Measurements from ENCODE around the gene HOXA10. TPM values are rescaled to one million over a fixed set of nuclear protein-coding genes. Genes with fewer than 3 reads are reported as not detected.
A peak's percentile ranks its signal among the peaks of the same experiment; 100 is the strongest.

HOXA10 gene
- total RNA-seq, 1 experiment from 2014 or later: 9.5 TPM

DNA sequence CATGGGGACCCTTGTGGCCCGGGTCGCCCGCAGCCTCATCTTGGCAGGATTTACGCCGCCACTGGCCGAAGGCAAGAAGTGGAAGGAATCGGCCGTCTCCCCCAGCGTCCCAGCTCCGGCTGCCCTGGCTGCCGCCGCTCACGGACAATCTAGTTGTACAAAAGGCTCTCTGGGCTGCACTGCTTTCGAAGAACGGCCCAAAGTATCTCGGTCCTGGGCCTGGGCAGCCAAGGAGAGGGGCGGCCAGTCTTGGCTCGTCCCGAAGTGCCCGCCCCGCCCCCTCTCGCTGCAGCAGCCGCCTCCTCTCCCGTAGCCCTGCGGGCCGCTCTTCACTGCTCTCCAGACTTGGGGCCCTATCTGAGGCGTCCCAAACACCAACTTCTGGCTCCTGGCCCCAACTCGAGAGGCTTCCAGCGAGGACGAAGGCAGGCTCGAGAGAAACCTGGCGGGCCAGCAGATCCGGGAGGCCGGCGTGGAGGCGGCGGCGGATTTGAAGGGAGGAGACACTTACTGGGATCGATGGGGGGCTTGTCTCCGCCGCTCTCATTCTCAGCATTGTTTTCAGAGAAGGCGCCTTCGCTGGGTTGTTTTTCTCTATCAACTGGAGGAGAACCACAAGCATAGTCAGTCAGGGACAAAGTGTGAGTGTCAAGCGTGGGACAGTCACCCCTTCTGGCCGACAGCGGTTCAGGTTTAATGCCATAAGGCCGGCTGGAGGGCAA is 9.6 kb downstream of the HOXA10 start:
- DNase-seq: peak in 1 of 2 experiments; percentile 41
- Histone ChIP-seq H3K4me3 (ENCODE audit: low read depth, low read length) (peak overlapping the region; percentile 66), H3K9me3 (no peaks in the 10 kb centered on the region), H3K27me3 (replicated peaks; ENCODE audit: control insufficient read depth, insufficient read depth, low read length) (no peaks in the 10 kb centered on the region), H3K36me3 (ENCODE audit: control insufficient read depth, insufficient read depth, low read length) (no peaks in the 10 kb centered on the region), H3K4me1 (peaks cover 7% of the 10 kb centered on the region)
- BruUV-seq (replicated peaks): no TSS peak
- H3K4me3 Mint-ChIP-seq (ENCODE audit: unreplicated experiment): peak overlapping the region; percentile 78
- intact Hi-C loops (cut with micrococcal nuclease; ENCODE audit: unreplicated experiment): loop anchor here (5.0 to 10.0 kb wide), 2 partner anchors 302 to 960 kb away; partner anchors contain the start of genes CBX3, HNRNPA2B1 and SKAP2
- no peak overlapping the region for H3K27ac Mint-ChIP-seq (ENCODE audit: unreplicated experiment)
- ChIA-PET POLR2A (interaction anchor here (0.6 kb wide), 1 partner anchor 577 kb away, joined by 3 read pairs; no protein-coding TSS in a partner anchor), CTCF (interaction anchor here (0.9 to 1.0 kb wide), 2 partner anchors 14 to 15 kb away, joined by 3 to 4 read pairs; no protein-coding TSS in a partner anchor)
- peaks cover 11% of the 10 kb centered on the region for H3K36me3 Mint-ChIP-seq (ENCODE audit: insufficient read depth, unreplicated experiment)
- no peaks in the 10 kb centered on the region for H3K9me3 Mint-ChIP-seq (ENCODE audit: unreplicated experiment)
- H3K27me3 Mint-ChIP-seq (ENCODE audit: insufficient read depth, unreplicated experiment): no peaks in the 10 kb centered on the region
- TF ChIP-seq, protein P1, sequence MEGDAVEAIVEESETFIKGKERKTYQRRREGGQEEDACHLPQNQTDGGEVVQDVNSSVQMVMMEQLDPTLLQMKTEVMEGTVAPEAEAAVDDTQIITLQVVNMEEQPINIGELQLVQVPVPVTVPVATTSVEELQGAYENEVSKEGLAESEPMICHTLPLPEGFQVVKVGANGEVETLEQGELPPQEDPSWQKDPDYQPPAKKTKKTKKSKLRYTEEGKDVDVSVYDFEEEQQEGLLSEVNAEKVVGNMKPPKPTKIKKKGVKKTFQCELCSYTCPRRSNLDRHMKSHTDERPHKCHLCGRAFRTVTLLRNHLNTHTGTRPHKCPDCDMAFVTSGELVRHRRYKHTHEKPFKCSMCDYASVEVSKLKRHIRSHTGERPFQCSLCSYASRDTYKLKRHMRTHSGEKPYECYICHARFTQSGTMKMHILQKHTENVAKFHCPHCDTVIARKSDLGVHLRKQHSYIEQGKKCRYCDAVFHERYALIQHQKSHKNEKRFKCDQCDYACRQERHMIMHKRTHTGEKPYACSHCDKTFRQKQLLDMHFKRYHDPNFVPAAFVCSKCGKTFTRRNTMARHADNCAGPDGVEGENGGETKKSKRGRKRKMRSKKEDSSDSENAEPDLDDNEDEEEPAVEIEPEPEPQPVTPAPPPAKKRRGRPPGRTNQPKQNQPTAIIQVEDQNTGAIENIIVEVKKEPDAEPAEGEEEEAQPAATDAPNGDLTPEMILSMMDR (IDR thresholded peaks at IDR 0.05; ENCODE audit: insufficient read depth in 1 of 2, low read depth in 1 of 2, low read length in 1 of 2, severe bottlenecking in 1 of 2, unreplicated experiment in 1 of 2): peak in 1 of 2 experiments; percentile 9
- peaks cover 13% of the 10 kb centered on the region for H3K4me1 Mint-ChIP-seq (ENCODE audit: low read depth, unreplicated experiment)

DNA sequence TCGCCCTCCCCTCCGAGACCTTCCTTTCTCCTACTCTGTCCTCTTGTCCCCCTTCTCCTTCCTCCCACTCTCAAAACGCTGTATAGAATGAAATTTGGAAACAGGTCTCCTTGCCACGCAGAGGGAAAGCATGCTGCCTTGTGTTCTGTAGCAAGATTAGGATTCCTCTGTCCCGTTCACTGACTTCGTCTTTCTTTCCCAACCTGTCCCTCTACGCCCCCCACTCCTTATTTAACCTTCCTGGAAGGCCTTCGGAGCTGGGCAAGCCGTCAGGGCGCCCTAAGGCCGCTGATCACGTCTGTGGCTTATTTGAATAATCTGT is 10.1 kb downstream of the HOXA10 start:
- no TSS peak for BruUV-seq (replicated peaks)
- CTCF ChIA-PET: no interaction called here
- Mint-ChIP-seq H3K36me3 (ENCODE audit: insufficient read depth, unreplicated experiment) (peaks cover 11% of the 10 kb centered on the region), H3K4me3 (ENCODE audit: unreplicated experiment) (peak overlapping the region; percentile 78), H3K27ac (ENCODE audit: unreplicated experiment) (no peak overlapping the region), H3K9me3 (ENCODE audit: unreplicated experiment) (no peaks in the 10 kb centered on the region), H3K4me1 (ENCODE audit: low read depth, unreplicated experiment) (peaks cover 14% of the 10 kb centered on the region), H3K27me3 (ENCODE audit: insufficient read depth, unreplicated experiment) (no peaks in the 10 kb centered on the region)
- no peaks in the 10 kb centered on the region for H3K36me3 ChIP-seq (ENCODE audit: control insufficient read depth, insufficient read depth, low read length)
- POLR2A ChIA-PET: no interaction called here
- H3K27me3 ChIP-seq (replicated peaks; ENCODE audit: control insufficient read depth, insufficient read depth, low read length): no peaks in the 10 kb centered on the region
- TF ChIP-seq, protein P1 (IDR thresholded peaks at IDR 0.05; ENCODE audit: insufficient read depth in 1 of 2, low read depth in 1 of 2, low read length in 1 of 2, severe bottlenecking in 1 of 2, unreplicated experiment in 1 of 2): no peak
- peaks cover 7% of the 10 kb centered on the region for H3K4me1 ChIP-seq
- H3K4me3 ChIP-seq (ENCODE audit: low read depth, low read length): peak overlapping the region; percentile 66
- H3K9me3 ChIP-seq: no peaks in the 10 kb centered on the region
- intact Hi-C loops (cut with micrococcal nuclease; ENCODE audit: unreplicated experiment): loop anchor here (5.0 to 10.0 kb wide), 2 partner anchors 302 to 959 kb away; partner anchors contain the start of genes CBX3, HNRNPA2B1 and SKAP2
- no peak for DNase-seq

DNA sequence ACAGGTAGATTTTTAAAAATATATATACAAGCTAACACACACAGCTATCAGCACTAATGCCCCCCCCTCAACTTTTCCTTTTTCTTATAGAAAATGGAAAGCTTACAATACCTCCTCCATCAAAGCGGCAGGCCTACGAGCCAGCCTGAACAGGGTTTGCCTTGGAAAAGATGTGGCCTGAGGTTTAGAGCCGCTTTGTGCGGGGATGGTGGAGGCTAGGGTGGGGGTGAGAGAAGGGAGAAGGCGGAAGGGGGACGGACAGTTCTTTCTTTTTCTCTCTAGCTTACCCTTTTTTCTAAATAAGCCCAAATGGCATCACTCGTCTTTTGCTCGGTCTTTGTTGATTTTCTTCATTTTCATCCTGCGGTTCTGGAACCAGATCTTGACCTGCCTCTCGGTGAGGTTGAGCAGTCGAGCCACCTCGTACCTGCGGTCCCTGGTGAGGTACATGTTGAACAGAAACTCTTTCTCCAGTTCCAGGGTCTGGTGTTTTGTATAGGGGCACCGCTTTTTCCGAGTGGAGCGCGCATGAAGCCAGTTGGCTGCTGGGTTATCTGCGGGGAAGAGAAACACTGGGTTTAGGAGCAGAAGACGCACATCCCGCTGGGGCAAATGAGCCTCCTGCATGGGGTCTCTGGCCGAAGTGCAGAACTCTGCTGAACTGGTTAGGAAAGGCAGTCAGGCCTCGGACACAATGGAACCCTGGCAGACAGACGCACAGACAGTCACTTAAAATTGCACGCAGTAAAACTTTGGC is 10.7 kb downstream of the HOXA10 start:
- no TSS peak for BruUV-seq (replicated peaks)
- H3K27me3 ChIP-seq (replicated peaks; ENCODE audit: control insufficient read depth, insufficient read depth, low read length): no peaks in the 10 kb centered on the region
- Mint-ChIP-seq H3K4me1 (ENCODE audit: low read depth, unreplicated experiment) (peaks cover 14% of the 10 kb centered on the region), H3K36me3 (ENCODE audit: insufficient read depth, unreplicated experiment) (peaks cover 6% of the 10 kb centered on the region), H3K4me3 (ENCODE audit: unreplicated experiment) (peak overlapping the region; percentile 78), H3K27ac (ENCODE audit: unreplicated experiment) (no peak overlapping the region), H3K27me3 (ENCODE audit: insufficient read depth, unreplicated experiment) (no peaks in the 10 kb centered on the region), H3K9me3 (ENCODE audit: unreplicated experiment) (no peaks in the 10 kb centered on the region)
- H3K4me1 ChIP-seq: peaks cover 7% of the 10 kb centered on the region
- DNase-seq: no peak
- H3K4me3 ChIP-seq (ENCODE audit: low read depth, low read length): no peak overlapping the region
- CTCF ChIA-PET: no interaction called here
- no peaks in the 10 kb centered on the region for H3K9me3 ChIP-seq
- TF ChIP-seq, protein P1 (IDR thresholded peaks at IDR 0.05; ENCODE audit: insufficient read depth in 1 of 2, low read depth in 1 of 2, low read length in 1 of 2, severe bottlenecking in 1 of 2, unreplicated experiment in 1 of 2): no peak
- no peaks in the 10 kb centered on the region for H3K36me3 ChIP-seq (ENCODE audit: control insufficient read depth, insufficient read depth, low read length)
- POLR2A ChIA-PET: no interaction called here
- intact Hi-C loops (cut with micrococcal nuclease; ENCODE audit: unreplicated experiment): loop anchor here (5.0 to 10.0 kb wide), 2 partner anchors 301 to 959 kb away; partner anchors contain the start of genes CBX3, HNRNPA2B1 and SKAP2

Data from Caco-2 (cell line).